NCI-H187 (cell line): Measurements from ENCODE around the gene EDC4.

Experiments used
- DNase-seq, 2 experiments: peaks; one replicate each; lab custom pipeline; 2025; lab: John Stamatoyannopoulos, UW

EDC4 gene

DNA sequence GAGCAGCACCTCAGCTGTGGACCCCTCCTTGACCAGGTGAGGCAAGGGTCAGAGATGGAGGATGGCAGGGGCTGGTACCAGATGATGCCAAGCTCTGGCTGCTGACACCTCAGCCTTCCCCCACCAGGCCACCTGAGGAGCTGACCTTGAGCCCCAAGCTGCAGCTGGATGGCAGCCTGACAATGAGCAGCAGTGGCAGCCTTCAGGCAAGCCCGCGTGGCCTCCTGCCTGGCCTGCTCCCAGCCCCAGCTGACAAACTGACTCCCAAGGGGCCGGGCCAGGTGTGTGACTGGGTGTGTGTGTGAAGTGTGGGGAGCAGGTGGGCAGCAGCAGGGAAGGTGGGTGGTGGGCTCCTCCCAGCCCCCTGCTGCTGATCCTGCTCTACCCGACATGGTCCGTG is 7.1 kb downstream of the EDC4 start:
- DNase-seq: no peak

DNA sequence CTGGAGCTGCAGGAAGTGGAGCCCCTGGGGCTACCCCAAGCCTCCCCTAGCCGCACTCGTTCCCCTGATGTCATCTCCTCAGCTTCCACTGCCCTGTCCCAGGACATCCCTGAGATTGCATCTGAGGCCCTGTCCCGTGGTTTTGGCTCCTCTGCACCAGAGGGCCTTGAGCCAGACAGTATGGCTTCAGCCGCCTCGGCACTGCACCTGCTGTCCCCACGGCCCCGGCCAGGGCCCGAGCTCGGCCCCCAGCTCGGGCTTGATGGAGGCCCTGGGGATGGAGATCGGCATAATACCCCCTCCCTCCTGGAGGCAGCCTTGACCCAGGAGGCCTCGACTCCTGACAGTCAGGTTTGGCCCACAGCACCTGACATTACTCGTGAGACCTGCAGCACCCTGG is 7.7 kb downstream of the EDC4 start:
- no peak for DNase-seq

DNA sequence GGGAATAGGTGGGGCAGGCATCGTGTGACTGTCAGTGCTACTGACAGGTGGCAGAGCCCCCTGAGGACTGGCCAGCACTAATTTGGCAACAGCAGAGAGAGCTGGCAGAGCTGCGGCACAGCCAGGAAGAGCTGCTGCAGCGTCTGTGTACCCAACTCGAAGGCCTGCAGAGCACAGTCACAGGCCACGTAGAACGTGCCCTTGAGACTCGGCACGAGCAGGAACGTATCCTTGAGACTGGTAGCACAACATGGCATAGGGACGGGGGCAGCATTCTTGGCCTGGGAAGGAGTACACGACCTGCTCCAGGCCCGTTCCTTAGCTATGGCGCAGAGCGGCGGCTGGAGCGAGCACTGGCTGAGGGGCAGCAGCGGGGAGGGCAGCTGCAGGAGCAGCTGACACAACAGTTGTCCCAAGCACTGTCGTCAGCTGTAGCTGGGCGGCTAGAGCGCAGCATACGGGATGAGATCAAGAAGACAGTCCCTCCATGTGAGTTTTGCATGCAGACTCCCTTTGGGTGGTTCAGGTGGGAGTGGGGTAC is 8.8 kb downstream of the EDC4 start:
- DNase-seq: no peak

DNA sequence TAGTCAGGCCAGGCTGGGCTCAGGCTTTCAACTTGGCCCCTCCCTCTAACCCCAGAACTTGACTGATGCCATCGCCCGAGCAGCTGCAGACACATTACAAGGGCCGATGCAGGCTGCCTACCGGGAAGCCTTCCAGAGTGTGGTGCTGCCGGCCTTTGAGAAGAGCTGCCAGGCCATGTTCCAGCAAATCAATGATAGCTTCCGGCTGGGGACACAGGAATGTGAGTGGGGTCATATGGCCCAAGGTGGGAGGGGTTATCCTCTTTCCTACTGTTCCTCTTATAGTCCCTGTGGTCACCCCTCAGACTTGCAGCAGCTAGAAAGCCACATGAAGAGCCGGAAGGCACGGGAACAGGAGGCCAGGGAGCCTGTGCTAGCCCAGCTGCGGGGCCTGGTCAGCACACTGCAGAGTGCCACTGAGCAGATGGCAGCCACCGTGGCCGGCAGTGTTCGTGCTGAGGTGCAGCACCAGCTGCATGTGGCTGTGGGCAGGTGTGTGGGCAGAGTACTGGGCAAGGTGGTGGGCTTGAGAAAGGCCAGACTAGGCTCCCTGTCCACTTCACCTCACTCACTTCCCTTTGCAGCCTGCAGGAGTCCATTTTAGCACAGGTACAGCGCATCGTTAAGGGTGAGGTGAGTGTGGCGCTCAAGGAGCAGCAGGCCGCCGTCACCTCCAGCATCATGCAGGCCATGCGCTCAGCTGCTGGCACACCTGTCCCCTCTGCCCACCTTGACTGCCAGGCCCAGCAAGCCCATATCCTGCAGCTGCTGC is 9.7 kb downstream of the EDC4 start:
- no peak for DNase-seq

DNA sequence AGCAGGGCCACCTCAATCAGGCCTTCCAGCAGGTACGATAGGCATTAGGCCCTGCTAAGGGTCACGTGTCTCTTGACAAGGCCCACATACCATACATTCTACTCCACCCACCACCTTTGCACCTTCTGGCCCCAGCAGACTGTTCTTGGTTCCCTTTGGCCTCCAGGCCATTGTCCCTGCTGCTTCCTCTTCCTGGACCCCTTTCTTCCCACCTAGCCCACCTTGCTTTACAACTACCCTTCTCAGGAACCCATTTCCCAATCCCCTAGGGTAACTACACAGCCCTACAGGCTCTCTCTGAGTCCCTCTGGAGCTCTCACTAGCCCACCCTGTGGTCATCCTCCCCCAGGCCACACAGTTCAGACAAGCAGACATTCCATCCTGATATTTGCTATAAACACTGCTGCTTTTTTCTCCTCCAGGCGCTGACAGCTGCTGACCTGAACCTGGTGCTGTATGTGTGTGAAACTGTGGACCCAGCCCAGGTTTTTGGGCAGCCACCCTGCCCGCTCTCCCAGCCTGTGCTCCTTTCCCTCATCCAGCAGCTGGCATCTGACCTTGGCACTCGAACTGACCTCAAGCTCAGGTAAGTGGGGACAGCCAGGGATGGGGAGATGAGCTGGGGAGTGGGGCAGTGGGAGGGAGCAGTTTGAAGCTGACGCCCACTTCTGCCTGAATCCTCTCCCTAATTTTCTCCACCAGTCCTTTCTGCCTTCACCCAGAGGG is 10.5 kb downstream of the EDC4 start:
- DNase-seq: no peak

DNA sequence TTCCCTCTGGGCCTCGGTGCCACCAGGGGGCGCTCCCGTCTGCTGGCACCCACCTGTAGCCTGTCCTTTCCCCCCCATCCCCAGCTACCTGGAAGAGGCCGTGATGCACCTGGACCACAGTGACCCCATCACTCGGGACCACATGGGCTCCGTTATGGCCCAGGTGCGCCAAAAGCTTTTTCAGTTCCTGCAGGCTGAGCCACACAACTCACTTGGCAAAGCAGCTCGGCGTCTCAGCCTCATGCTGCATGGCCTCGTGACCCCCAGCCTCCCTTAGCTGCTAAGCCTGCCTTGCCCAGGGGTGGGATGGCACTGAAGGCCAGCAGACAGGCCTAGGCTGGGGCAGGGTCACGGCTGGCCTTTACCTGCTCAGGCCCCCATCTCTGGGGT is 11.0 kb downstream of the EDC4 start:
- no peak for DNase-seq

DNA sequence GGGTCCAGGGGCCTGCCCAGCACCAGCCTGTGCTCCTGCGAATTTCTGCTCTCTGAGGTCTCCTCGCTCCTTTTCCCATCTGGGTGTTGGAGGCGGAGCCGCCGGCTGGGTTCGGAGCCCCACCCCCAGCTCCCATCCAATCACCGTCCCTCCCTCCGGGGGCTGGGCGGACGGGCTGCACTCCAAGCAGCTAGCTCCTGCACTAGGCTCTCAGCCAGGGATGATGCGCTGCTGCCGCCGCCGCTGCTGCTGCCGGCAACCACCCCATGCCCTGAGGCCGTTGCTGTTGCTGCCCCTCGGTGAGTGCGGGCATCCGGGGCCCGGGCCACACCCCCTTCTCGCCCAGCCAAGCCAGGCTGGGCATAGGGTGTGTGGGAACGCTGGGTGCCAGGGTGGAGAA is 11.8 kb downstream of the EDC4 start, which contains the start of gene NRN1L:
NRN1L (plus strand) TSS at position 202 of the 400 bp plus-strand sequence; CDS start at position 221, 19 bp downstream.
- peak; percentile 32 to 70 for DNase-seq

DNA sequence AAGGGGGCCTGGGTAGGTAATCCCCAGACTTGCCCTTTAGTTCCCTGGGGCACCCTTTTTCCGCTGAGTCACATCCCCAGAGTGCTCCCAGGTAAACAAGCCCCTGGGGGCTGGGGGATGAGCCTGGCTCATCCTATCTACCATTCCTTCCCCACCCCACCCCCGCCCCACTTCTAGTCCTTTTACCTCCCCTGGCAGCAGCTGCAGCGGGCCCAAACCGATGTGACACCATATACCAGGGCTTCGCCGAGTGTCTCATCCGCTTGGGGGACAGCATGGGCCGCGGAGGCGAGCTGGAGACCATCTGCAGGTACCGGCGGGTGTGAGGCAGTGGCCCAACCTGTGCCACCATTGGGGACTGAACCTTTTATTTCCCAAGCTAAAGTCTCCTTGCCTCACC is 12.7 kb downstream of the EDC4 start:
- no peak for DNase-seq

DNA sequence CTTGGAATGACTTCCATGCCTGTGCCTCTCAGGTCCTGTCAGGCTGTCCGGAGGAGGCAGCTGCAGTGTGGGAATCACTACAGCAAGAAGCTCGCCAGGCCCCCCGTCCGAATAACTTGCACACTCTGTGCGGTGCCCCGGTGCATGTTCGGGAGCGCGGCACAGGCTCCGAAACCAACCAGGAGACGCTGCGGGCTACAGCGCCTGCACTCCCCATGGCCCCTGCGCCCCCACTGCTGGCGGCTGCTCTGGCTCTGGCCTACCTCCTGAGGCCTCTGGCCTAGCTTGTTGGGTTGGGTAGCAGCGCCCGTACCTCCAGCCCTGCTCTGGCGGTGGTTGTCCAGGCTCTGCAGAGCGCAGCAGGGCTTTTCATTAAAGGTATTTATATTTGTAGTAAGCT is 13.1 kb downstream of the EDC4 start:
- no peak for DNase-seq

DNA sequence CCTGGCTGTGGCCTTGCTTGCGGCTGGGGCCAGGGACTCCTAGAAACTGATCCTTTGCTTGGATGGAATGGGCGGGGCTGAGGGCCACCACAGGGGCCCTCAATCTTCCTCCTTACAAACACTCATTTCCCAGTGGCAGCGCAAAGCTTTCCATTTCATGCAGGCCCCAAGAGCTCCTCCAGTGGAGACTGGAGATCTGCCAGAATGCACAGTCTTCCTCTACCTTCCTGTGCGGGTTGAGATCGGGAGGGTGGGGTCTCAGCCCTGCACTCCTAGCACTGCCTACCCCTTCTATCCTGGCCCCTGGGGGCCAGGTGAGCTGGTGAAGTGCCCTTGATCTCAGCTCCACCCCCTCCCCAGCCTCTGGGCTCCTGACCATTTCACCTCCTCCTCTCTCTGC is 13.5 kb downstream of the EDC4 start:
- peak; percentile 25 to 48 for DNase-seq

DNA sequence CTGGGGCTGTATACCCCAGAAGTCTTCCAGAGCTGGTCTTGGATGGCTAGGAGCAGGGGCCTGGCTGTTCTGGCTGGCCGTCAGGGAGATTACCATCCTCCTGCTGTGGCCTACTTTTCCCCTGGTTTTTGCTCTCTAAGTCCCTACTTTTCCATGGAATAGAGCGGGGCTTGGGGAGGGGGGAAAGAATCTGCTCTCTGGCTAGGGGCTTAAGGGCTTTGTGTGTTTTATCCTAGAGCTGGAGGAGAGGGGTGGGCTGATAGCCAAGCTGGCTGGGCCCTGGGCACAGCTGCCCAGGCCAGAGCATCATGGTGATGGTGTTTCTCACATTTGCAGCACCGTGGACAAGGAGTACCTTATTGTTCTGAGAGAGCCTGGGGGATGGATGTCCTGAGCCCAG is 15.5 kb downstream of the EDC4 start:
- no peak for DNase-seq

DNA sequence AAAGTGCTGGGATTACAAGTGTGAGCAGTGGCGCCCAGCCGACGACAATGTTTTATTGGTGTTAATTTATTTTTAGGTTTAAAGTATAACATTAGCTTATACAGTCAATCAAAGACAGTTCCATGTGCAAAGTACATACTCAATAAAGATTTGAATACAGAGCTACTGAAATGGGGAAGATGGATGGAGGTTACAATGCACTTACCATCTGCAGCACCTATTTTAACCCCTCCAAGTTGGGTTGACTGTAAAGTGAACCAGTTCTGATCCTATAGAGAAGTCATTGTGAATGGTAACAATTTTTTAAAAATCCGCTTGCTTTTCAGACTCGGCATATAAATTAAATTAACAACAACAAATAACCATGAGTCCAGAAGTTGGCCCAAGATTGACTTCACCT is 19.5 kb downstream of the EDC4 start:
- no peak for DNase-seq

DNA sequence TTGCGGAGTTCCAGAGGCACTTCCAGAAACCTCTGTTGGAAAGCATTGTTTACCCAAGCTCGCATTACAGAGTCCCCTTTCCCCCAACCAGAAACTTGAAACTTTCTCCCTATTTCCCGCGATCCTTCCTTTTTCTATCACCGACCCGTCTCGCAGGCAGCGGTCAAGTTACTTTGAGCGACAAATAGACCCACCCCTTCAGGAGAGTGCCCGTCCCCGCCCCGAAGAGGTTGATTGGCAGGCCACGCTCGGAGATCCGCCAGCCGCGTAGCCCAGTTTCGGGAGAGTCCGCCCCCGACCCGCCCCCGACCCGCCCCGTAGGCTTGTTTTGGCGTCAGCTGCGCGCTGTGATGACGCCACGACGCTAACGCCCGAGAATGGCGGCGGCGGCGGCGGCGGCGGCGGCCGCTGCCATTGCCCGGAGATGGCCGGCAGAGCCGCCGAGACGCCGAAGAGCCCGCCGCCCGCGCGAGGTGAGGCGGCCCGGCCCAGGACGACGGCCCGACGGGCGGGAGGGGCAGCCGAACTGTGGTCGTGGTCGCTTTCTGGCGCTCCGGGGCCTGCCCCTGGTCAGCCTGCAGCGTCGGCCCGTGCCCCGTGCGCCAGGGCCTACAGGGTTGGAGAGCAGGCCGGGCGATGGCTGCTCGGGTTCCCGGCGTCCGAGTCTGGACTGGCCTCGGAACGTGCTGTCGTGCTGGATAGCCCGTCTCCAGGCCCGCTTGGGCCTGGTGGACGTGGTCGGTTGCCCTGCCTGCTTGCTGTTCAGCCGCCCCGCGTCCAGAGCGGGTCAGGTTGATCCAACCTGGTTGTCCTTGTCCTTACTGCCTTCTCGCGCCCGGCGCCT is 20.3 kb downstream of the EDC4 start, which contains the start of gene PSKH1:
PSKH1 (plus strand) TSS at position 356 of the 844 bp plus-strand sequence. CDS start 15,496 bp downstream, outside the sequence.
- peak; percentile 66 to 87 for DNase-seq

DNA sequence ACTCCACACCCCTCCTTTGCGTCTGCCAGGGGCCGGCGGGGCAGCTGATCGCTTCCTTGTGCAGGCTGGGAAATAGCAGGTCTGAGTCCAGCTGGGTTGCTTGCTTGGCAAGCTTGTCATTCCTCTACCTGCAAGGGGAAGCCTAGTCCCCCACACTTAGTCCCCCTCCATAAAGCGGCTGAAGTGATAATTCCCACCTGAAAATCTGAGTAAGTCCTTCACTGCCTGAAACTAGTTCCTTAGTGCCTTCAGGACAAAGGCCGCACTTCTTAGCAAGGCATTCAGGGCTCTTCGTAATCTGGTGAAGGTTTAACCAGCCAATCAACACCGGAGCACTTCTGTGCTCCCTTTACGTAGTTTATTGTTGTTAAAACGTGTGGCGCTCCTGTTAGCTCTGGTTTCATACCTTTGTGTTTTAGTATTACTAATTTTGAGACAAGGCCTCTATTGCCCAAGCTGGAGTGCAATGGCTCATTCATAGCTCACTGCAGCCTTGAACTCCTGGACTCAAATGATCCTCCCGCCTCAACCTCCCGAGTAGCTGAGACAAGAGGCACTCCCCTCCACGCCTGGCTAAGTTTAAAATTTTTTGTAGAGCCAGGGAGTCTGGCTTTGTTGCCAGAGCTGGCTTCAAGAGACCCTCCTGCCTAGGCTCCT is 21.0 kb downstream of the EDC4 start:
- no peak for DNase-seq

DNA sequence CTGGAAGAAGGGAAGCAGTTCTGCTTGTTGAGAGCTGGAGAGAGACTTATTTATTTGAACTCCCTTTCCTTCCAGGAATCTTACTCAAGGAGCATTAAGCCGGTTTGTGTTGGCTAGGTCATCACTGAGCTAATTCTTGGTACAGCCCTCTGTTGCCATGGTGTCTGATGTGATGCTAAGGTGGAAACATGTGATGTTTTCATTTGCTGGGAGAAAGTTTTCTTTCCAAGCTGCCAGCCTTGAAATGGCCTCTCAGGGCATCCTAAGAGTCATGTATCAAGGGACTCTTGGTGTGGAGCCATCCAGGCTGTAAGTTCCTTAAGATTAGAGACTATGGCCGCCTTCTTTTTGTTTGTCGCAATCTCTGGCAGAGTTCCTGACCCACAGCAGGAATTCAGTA is 24.4 kb downstream of the EDC4 start:
- DNase-seq: no peak

DNA sequence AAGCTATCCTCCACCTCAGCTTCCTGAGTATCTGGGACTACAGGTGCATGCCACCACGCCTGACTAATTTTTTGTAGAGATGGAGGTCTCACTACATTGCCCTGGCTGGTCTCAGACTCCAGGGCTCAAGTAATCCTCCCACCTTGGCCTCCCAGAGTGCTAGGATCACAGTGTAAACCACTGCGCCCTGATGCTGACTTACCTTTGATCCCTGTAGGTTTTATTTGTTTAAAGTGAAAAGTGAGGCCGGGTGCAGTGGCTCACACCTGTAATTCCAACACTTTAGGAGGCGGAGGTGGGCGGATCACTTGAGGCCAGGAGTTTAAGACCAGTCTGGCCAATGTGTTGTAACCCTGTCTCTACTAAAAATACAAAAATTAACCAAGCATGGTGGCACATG is 28.9 kb downstream of the EDC4 start:
- DNase-seq: no peak

DNA sequence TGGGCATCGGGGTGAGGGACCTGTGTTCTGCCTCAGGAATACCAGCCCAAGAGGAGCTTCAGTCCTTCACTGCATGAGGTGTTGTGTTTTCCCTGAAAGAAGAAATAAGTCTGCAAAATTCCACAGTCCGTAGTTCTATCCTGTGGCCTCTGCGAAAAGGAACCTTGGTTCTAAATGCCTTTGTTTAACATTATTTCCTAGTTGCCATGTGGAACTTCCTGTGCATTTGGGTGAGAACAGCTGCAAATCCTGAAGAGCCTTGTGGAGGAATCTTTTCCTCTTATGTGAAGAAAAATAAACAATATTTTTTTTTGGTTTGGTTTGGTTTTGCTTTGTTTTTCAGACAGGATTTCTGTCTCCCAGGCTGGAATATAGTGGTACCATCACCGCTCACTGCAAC is 30.0 kb downstream of the EDC4 start:
- no peak for DNase-seq

DNA sequence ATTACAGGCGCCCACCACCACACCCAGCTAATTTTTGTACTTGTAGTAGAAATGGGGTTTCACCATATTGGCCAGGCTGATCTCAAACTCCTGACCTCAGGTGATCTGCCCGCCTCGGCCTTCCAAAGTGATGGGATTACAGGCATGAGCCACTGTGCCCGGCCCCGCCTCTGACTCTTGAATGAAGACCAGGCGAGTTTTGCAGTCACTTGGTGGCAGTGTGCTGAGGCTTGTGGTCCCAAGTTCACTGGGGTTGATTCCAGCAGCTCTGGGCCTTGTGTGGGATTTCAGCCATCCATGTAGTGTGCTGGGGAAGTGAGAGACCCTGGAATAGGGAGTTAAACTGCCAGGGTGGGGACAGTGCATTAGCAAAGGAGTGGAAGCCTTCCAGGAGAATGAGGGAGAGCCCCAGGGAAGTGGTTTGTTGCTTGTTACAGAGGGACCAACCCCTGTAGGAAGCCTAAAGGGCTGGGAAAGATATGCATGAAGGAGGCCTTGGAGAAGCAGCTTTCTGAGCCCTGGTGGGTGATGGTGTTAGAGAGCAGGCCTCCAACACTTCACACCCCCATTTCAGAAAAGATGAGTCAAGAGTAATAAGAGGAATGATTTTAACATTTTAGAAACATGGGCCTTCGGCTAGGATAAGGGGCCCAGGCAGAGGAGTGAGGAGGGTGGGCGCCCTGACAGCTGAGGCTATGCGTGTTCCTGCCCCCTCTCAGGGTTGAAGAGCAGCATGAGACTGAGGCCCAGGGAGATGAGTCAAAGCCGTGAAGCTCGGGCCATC is 34.7 kb downstream of the EDC4 start:
- DNase-seq: no peak

DNA sequence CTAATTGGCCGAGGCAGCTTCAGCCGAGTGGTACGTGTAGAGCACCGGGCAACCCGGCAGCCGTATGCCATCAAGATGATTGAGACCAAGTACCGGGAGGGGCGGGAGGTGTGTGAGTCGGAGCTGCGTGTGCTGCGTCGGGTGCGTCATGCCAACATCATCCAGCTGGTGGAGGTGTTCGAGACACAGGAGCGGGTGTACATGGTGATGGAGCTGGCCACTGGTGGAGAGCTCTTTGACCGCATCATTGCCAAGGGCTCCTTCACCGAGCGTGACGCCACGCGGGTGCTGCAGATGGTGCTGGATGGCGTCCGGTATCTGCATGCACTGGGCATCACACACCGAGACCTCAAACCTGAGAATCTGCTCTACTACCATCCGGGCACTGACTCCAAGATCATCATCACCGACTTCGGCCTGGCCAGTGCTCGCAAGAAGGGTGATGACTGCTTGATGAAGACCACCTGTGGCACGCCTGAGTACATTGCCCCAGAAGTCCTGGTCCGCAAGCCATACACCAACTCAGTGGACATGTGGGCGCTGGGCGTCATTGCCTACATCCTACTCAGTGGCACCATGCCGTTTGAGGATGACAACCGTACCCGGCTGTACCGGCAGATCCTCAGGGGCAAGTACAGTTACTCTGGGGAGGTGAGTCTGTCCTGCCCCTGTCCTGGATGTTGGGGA is 36.3 kb downstream of the EDC4 start:
- DNase-seq: no peak

DNA sequence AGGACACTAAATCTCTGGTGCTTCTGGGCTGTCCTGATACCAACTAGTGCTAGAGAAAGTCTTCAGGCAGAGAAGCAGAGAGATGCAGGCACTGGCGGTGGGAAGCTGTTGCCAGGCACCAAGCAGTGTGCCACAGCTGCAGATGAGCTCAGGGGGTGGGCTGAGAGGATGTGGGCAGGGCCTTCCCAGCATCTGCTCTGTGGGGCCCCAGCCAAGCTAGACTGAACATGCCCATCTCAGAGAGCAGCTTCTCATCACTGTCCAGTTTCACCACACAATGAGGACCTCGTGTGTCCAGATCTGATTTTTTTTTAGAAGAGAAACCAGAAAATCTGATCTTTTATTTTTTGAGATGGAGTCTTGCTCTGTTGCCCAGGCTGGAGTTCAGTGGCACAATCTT is 37.3 kb downstream of the EDC4 start:
- no peak for DNase-seq
